ENCODE data around the gene FOXP1.

Gene FOXP1

DNA sequence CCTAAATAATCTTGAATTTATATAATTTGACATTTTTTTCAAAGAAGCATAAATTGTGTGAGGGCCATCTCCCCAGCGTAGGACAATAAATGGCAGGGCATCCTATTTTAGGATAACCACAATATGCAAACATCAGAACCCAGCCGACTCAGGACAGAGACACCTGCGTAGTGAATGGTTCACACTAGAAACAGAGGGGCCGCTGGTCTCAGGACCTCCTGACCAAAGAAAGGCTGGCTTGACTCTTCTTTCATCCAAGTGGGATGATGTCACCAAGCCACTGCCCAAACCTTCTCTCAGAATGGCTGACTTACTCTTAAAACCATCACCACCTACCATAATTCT is 162.1 kb downstream of the FOXP1 start:
- DNase-seq, result no peak

- DNase-seq, result no peak
These were observed 164.2 kb downstream of the FOXP1 start for GRCh38 chr3:71419369-71419768.

DNA sequence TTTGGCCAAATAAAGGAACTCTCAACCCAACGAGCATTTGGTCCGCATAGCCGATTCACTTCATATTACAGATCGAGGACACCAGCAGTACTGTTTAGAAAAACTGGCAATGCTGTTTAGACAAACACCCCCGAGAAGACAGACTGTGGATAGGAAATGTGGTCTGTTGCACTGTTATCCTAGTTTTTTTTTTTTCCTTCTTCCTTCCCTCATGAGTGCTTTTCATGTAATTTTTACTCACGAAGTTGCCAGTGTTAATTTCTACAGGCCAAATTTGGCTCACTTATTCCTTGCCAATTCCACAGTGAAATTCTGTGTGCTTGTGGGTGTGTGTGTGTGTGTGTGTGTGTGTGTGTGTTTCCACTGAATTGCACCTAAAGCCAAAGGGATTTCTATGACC is 165.7 kb downstream of the FOXP1 start:
- DNase-seq, result no peak

DNA sequence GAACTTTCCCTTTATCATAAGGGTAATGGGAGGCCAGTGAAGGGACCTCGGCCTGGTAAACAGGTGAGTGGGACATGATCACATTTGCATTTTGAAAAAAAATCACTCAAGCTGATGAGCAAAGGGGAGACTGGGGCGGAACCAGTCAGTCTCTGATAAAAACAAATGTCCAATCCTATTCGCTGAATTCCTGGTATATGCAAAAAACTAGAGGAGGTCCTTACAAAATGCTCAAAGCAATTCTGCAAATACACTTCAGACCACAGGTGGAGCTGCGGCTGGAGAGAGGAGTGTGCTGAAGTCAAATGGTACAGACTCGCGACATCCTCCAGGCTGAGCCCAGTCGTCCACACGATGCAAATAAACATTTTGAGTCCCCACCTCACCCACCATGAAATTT is 166.7 kb downstream of the FOXP1 start:
- DNase-seq, result peak; percentile 24

- DNase-seq, result peak; percentile 37
These were observed 167.8 kb downstream of the FOXP1 start for GRCh38 chr3:71415681-71416122.

DNA sequence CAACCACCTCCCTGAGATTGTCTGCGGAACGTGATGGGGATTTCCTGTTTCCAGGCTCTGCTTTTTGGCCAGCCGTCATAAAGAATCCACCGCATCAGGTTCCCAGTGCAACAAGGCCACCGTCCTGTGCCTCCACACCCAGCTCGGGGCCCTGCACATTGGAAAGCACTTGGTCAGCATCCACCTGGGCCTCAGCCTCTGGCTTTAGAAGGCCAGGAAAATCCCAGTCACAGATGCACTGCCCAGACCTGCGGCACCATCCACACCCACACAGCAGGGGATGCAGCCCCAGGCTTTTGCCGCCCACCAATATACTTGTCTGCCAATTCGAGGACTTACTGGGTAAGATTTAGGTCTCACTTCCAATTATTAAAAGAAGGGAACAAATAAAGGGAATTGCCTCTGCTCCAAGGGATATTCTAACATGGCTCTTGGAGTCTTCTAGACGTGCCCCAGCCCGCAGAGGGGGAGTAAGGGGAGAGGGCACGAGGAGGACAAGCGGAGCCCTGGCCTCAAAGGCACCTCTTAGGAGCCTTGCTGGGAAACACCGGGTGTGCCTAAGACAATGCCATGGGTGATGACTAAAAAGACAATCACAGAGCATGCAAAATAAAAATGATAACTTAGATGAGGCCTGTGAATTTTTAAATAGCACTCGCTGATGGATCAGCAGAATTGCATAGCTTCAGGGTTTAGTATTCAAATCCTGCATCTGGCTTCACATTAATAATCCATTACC is 169.2 kb downstream of the FOXP1 start:
- DNase-seq, result no peak

GRCh38 chr3:71413572-71413971 is 170.0 kb downstream of the FOXP1 start:
- DNase-seq, result no peak

- DNase-seq, result no peak
These were observed 174.2 kb downstream of the FOXP1 start for GRCh38 chr3:71409352-71409751.

DNA sequence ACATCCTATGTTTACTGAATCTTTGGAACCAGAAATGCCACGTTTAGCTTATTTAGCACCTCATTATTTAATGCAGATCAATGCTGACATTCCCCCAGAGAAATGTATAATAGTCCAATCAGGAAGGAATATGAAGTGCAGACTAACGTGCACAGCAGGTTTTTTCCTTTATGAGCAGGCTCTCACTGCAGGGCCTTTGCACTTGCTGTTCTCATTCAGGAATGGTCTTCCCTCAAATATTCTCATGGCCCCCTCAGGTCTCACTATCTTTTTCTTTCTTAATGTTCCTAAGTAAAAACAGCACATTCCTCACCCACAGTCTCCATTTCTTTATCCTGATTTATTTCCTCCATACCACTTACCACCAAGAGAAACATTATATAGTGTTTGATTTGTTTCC is 174.6 kb downstream of the FOXP1 start:
- DNase-seq, result no peak

DNA sequence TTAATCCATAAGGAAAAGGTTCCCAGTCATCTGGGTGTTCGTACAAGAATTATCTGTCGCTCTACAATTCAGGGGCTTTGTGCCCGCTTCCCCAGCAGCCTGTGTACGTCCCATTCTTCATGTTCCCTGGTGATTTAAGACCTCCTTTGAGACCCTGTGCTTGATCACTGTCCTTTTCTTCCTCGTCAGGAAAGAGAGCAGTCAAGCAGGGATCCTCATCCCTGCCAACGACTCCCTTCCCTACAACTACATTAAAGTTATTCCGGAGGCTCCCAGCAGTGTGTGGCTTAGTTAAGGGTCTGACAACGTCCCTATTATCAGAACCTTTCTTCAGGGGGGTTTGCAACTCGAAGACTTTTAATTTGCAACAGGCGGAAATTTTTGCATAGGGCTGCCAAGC is 175.7 kb downstream of the FOXP1 start:
- DNase-seq, result no peak

DNA sequence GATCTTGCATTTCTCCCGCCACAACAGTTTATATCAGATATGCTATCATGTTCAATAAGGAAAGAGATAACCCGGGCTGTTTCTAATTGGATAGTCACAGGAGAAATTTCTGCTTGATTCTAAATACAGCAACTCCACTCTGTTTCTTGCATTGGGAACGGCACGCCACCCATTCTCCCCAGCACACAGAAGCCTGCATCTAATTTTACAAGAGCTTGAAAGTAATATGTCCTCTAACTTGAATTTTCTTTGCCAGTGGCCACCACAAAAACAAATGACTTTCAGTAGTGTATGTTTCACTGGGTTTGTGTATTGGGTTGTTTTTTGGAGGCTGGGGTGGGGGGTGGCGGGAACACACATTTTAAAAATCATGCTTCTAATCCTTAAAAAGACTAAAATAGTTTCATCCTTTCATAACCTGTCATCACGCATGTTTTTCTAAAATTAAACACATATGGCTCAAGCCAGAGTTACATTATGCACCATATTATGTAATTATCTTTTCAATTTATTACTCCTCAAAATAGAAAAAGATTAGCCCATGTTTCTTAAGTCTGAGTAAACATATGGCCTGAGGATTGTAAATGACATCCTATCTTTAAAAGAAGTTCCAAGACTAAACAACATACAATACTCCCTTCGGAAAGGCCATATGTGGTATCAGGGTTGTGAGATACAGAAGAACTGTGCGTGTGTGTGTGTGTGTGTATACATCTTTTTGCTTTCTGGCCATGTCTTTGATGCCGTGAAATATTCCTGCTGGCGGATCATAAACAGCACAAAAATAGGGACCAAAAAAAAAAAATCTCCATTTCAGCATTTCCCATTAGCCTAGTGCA is 176.3 kb downstream of the FOXP1 start:
- DNase-seq, result peak; percentile 45

- no peak for DNase-seq
These were observed 180.6 kb downstream of the FOXP1 start for GRCh38 chr3:71402911-71403310.

GRCh38 chr3:71402280-71402679 is 181.2 kb downstream of the FOXP1 start:
- no peak for DNase-seq

GRCh38 chr3:71401695-71402231 is 181.8 kb downstream of the FOXP1 start:
- DNase-seq, result no peak

DNA sequence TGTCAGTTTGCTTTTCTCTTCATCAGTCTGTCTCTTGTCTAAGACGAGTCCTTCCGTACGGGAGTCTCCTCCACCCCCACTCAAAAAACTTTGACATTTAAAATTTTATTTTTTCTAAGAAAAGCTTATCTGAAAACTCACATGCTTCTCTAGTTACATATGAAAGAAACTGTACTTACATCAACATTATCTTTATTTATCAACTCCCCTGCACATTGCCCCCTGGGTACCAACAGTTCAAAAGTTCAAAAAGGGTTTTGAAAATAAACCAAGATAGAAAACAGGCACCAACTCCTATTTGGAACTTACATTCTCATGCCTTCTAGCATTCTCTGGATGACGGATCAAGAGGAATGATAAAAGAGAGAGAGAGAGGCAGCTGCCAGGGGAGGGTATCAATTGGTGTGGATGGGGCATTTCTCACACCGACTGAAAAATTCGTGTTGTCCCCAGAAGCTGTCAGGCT is 182.5 kb downstream of the FOXP1 start:
- DNase-seq, result no peak

- no peak for DNase-seq
These were observed 184.1 kb downstream of the FOXP1 start for GRCh38 chr3:71399478-71399877.

DNA sequence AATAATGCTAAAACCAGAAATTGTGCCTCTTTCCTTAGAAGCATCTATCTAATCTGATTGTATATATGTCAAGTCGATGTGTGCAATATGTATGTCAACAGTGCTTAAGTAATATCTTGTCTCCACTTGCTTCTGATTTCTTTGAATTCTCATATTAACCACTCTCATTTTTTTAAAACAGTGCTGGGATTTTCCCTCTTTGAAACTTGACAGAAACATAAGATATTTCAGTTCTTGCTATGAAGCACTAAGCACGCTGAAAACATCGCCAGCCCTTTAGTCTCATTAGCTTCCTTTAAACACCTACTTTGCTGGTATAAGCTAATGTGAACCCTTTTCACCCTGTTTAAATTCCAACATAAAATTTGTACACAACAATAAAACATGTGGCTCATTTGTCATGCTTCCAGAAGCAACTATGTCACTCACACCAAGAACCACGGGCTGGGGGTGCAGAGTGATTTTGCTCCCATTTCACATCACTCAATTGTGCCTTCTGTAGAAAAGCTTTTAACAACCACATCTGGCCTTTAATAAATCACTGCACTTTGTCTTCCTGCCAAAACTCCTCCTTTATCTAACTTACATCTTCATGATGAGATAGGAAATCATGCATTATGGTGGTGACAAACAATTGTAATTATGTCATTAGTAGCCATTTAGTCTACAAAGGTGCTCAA is 185.2 kb downstream of the FOXP1 start:
- peak; percentile 49 for DNase-seq

DNA sequence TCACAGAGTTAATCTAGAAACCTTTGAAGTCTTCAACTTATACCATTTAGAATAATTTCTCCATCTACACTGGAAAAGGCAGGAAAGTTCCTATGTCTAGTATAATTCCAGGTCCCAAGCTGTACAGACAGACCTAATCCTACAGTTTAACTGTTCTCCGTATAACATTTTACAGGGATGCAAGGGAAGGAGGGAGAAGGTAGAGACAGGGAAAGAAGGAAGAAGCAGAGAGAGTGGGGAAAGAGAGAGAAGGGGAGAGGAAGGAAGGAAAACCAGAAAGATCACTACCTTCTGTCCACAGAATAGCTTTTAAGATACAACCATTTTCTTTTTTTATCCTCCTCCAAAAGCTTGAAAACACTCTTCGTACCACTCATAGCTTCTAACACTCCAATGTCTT is 185.8 kb downstream of the FOXP1 start:
- DNase-seq, result no peak

- peak; percentile 37 for DNase-seq
These were observed 186.5 kb downstream of the FOXP1 start for GRCh38 chr3:71397046-71397445.

- DNase-seq, result peak; percentile 61
These were observed 187.4 kb downstream of the FOXP1 start for GRCh38 chr3:71395927-71396695.

- no peak for DNase-seq
These were observed 188.1 kb downstream of the FOXP1 start for GRCh38 chr3:71395470-71395869.

DNA sequence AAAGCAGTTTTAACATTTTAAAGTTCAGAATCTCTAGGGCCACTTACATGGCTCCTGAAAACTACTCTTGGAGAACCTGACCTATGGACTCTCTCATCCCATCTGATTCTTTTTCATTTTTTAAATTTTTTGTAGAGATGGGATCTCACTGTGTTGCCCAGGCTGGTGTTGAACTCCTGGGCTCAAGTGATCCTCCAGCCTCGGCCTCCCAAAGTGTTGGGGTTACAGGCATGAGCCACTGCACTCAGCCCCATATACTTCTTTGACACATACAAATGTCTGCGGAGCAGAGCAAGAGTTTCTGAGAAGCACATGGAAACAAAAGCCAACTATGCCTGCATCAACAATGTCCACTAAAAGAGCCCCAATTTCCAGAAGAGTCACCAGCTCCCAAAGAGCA is 189.8 kb downstream of the FOXP1 start:
- DNase-seq, result no peak

- DNase-seq, result peak; percentile 29
These were observed 190.4 kb downstream of the FOXP1 start for GRCh38 chr3:71393093-71393492.
